ENCODE measurements around the gene ICAM1. TPM values are rescaled to one million over a fixed set of nuclear protein-coding genes. Genes with fewer than 3 reads are reported as not detected.
A peak's percentile ranks its signal among the peaks of the same experiment; 100 is the strongest.

ICAM1 gene
- total RNA-seq, 1 experiment from 2014 or later: 2.3 TPM

- no peak overlapping the region for H4K5ac ChIP-seq (ENCODE audit: insufficient read length, low read depth, low read length)
- no peak overlapping the region for H3T11ph ChIP-seq (ENCODE audit: low read length)
- no peak overlapping the region for H3K4ac ChIP-seq (ENCODE audit: low read depth, low read length)
- H2BK15ac ChIP-seq (ENCODE audit: low read depth, low read length): no peak overlapping the region
- H2BK5ac ChIP-seq (ENCODE audit: insufficient read length, low read length): no peak overlapping the region
- no peak overlapping the region for H3K56ac ChIP-seq (ENCODE audit: insufficient read length, low read depth, low read length)
- H3K79me1 ChIP-seq (ENCODE audit: insufficient read depth, low read depth, low read length, poor library complexity, severe bottlenecking): no peaks in the 10 kb centered on the region
- H3K18ac ChIP-seq (ENCODE audit: insufficient read length, low read depth, low read length): no peak overlapping the region
- H4K8ac ChIP-seq (replicated peaks; ENCODE audit: insufficient read length, low read depth, low read length): no peak overlapping the region
- 0 out of 4 replicates have a peak, but pooled peaks cover 0 to 6% of the 10 kb centered on the region in 2 experiments for H3K4me1 Mint-ChIP-seq
- no peak overlapping the region for H3K27ac Mint-ChIP-seq
- H3K36me3 Mint-ChIP-seq (ENCODE audit: insufficient read depth in 1 of 3, low read depth in 3 of 3): no peaks in the 10 kb centered on the region; a peak in 1 of 7 replicates
- H2AK5ac ChIP-seq (ENCODE audit: insufficient read length, low read length): no peak overlapping the region
- no peak overlapping the region for H3K14ac ChIP-seq (ENCODE audit: insufficient read depth, low read length)
- H3K9me3 Mint-ChIP-seq: no peaks in the 10 kb centered on the region
- no peak for DNase-seq
- peaks cover 6% of the 10 kb centered on the region for H3K23me2 ChIP-seq (ENCODE audit: insufficient read length, low read depth, low read length, poor library complexity, severe bottlenecking)
- H3K27me3 ChIP-seq (ENCODE audit: insufficient read depth, low read length): peaks cover 9% of the 10 kb centered on the region; the same call in 1 of the 2 replicates
- H3K9ac ChIP-seq (ENCODE audit: extremely low read depth, insufficient read length, low read length): no peak overlapping the region
- no peaks in the 10 kb centered on the region for H3K4me1 ChIP-seq (ENCODE audit: insufficient read depth, low read length)
- H2AFZ ChIP-seq (ENCODE audit: low read length): no peak overlapping the region
- no peaks in the 10 kb centered on the region for H3K79me2 ChIP-seq (ENCODE audit: insufficient read depth, low read length)
- H4K91ac ChIP-seq (ENCODE audit: insufficient read length, low read depth, low read length): no peak overlapping the region
- H3K9me3 ChIP-seq (ENCODE audit: control insufficient read depth, low read depth, low read length): no peaks in the 10 kb centered on the region
- H3K4me2 ChIP-seq (ENCODE audit: insufficient read depth, insufficient read length, low read length): peak overlapping the region; percentile 64
- H2BK120ac ChIP-seq (ENCODE audit: low read depth, low read length, poor library complexity, severe bottlenecking): no peak overlapping the region
- TF ChIP-seq, protein P1, sequence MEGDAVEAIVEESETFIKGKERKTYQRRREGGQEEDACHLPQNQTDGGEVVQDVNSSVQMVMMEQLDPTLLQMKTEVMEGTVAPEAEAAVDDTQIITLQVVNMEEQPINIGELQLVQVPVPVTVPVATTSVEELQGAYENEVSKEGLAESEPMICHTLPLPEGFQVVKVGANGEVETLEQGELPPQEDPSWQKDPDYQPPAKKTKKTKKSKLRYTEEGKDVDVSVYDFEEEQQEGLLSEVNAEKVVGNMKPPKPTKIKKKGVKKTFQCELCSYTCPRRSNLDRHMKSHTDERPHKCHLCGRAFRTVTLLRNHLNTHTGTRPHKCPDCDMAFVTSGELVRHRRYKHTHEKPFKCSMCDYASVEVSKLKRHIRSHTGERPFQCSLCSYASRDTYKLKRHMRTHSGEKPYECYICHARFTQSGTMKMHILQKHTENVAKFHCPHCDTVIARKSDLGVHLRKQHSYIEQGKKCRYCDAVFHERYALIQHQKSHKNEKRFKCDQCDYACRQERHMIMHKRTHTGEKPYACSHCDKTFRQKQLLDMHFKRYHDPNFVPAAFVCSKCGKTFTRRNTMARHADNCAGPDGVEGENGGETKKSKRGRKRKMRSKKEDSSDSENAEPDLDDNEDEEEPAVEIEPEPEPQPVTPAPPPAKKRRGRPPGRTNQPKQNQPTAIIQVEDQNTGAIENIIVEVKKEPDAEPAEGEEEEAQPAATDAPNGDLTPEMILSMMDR (conservative IDR thresholded peaks at IDR 0.05): no peak
- no CpG with 5 or more reads among the region's 12 CpGs for WGBS (ENCODE audit: extremely low coverage, insufficient read length, low lambda C conversion rate)
- no peaks in the 10 kb centered on the region for H4K20me1 ChIP-seq (ENCODE audit: control insufficient read depth, insufficient read depth, insufficient read length)
- H2BK20ac ChIP-seq (ENCODE audit: low read depth, low read length, poor library complexity, severe bottlenecking): no peak overlapping the region
- H3K27ac ChIP-seq (ENCODE audit: insufficient read length, low read depth, low read length): no peak overlapping the region
- H3K4me3 Mint-ChIP-seq: peak overlapping the region; percentile 52 to 74; a peak in 4 of 5 replicates
- peaks cover 73% of the 10 kb centered on the region for H3K27me3 Mint-ChIP-seq (ENCODE audit: low read depth)
- H3K23ac ChIP-seq (ENCODE audit: insufficient read length, low read depth, low read length): no peak overlapping the region
- no peak overlapping the region for H2BK12ac ChIP-seq (ENCODE audit: insufficient read length, low read depth, low read length)
These were observed 695 bp downstream of the ICAM1 start for GRCh38 chr19:10271543-10272086.
